GM19372 (cell line): ENCODE data around the gene RPP25.
"Not testable (repeated sequence)": the region's sequence is repeated elsewhere in the genome, so short reads cannot be mapped to it uniquely, and the experiment has no call there.

Source experiments
- ATAC-seq: cut with Tn5 transposase; IDR thresholded peaks from one replicate; pipeline ENCODE4 v1.9.1; 2021; ENCODE audit warnings: mild to moderate bottlenecking, low read depth, moderate library complexity; ENCODE audit not compliant: unreplicated experiment

RPP25 gene

DNA sequence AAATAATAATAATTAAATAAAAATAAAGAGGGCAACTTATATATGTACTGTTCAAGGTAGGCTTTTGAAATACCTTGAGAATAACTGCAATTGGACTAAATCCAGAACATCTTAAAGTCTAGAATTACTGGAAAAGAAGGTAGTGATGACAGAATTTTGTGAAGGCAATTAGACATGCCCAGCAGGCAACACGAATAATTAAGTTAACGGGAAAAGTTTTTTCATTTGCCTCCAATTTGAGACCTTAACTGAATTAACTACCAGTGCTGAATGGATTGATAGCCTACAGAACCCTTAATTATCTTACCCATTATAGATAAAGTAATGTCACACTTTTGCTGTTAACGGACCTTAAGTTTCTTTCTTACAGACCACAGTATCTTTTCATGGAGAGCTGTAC, 32.0 kb downstream of the RPP25 start:
- no peak for ATAC-seq

DNA sequence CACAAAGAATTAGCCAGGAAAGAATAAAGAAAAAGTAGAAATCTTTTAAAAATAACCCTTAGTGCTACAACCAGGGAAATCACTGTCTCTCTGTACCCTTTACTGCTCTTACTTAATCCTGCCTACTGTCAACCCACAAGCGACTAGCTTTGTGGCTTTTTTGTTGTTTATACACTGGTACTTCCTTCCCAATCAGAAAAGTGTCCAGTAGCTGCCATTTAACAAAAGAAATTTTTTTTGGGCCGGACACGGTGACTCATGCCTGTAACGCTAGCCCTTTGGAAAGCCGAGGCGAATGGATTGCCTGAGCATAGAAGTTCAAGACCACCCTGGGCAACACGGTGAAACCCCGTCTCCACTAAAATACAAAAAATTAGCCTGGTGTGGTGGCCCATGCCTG, 36.1 kb downstream of the RPP25 start:
- ATAC-seq = no peak

GRCh38 chr15:74917676-74918075, 38.9 kb downstream of the RPP25 start:
- no peak for ATAC-seq

GRCh38 chr15:74913799-74914198, 42.8 kb downstream of the RPP25 start:
- not testable (repeated sequence) for ATAC-seq

DNA sequence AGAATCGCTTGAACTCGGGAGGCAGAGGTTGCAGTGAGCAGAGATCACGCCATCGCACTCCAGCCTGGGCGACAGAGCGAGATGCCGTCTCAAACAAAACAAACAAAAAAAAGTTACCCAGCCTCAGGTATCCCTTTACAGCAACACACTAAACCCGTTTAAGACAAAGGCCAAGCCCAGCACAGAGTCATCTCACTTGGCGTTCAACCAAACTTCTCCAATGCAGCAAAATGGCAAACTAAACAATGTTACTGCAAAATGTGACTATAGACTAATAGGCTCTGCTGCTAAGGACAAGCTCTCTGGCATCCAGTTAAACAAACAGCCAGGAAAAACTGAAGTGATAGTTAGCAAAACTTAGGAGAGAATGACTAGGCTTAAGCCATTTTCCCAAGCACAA, 43.5 kb downstream of the RPP25 start:
- ATAC-seq = no peak

- ATAC-seq = no peak
These were observed 47.9 kb downstream of the RPP25 start for GRCh38 chr15:74908635-74909034.

- ATAC-seq = no peak
These were observed 49.3 kb downstream of the RPP25 start for GRCh38 chr15:74907163-74907870.

GRCh38 chr15:74906450-74907162, 50.0 kb downstream of the RPP25 start, which contains the start of gene FAM219B:
Gene FAM219B, minus strand, starts transcription at chr15:74906851. Its CDS starts 51 bp downstream, at chr15:74906800.
- ATAC-seq = peak; percentile 78

GRCh38 chr15:74906067-74906449, 50.5 kb downstream of the RPP25 start:
- peak; percentile 8 for ATAC-seq
